ENCODE data around the gene AAK1. TPM values are rescaled to one million over a fixed set of nuclear protein-coding genes. Genes with fewer than 3 reads are reported as not detected.
"Not testable (repeated sequence)": the region's sequence is repeated elsewhere in the genome, so short reads cannot be mapped to it uniquely, and the experiment has no call there.

The AAK1 gene
- total RNA-seq, 2 experiments from 2014 or later: 114 to 115 TPM

DNA sequence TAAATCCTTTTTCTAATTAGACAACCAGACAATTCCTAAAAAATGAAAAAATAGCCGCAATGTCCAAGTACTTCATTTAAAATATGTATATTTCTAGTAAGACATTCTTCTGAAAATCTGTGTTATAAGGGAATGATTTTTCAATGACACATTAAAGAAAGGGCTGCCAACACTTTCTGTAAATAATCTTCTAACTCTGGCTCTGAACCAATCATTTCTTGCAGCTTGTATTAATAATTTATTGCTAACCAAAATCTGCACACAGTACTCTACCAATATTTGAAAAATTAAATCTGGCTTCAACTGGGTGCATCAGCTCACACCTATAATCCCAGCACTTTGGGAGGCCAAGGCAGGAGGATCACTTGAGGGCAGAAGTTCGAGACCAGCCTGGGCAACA, 214.6 kb downstream of the AAK1 start:
- ATAC-seq (no peak), DNase-seq (no peak)
- POLR2A ChIA-PET: interaction anchor here (0.7 to 2.0 kb wide), 2 partner anchors 8 to 28 kb away, joined by 3 to 9 read pairs; partner anchors contain the start of gene NFU1
- Mint-ChIP-seq H3K4me3 (no peak overlapping the region), H3K9me3 (no peaks in the 10 kb centered on the region), H3K4me1 (ENCODE audit: low read depth) (peaks cover 2% of the 10 kb centered on the region), H3K27ac (no peak overlapping the region), H3K36me3 (ENCODE audit: low read depth) (peaks cover 12% of the 10 kb centered on the region), H3K27me3 (no peaks in the 10 kb centered on the region)
- intact Hi-C loops (cut with micrococcal nuclease): no loop called here
- TF ChIP-seq, protein P1, sequence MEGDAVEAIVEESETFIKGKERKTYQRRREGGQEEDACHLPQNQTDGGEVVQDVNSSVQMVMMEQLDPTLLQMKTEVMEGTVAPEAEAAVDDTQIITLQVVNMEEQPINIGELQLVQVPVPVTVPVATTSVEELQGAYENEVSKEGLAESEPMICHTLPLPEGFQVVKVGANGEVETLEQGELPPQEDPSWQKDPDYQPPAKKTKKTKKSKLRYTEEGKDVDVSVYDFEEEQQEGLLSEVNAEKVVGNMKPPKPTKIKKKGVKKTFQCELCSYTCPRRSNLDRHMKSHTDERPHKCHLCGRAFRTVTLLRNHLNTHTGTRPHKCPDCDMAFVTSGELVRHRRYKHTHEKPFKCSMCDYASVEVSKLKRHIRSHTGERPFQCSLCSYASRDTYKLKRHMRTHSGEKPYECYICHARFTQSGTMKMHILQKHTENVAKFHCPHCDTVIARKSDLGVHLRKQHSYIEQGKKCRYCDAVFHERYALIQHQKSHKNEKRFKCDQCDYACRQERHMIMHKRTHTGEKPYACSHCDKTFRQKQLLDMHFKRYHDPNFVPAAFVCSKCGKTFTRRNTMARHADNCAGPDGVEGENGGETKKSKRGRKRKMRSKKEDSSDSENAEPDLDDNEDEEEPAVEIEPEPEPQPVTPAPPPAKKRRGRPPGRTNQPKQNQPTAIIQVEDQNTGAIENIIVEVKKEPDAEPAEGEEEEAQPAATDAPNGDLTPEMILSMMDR (IDR thresholded peaks at IDR 0.05): no peak
- CTCF ChIA-PET: interaction anchor here (1.2 kb wide), 1 partner anchor 8 kb away, joined by 4 read pairs; the partner anchor contains the start of gene NFU1

DNA sequence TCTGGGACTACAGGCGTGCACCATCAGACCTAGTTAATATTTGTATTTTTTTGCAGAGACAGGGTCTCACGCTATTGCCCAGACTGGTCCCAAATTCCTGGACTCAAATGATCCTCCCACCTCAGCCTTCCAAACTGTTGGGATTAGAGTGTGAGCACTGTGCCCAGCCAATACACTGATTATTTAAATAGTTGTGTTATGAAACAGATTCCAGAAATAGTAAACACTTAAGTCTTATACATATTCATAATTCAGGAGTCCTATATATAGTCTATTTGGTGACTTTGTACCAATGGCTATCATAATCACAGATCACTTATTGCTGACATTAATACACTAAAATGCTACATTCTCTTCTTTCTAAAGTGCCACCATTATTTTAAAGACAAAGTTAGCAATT, 219.1 kb downstream of the AAK1 start:
- ChIA-PET CTCF (no interaction called here), POLR2A (no interaction called here)
- no peak overlapping the region for H3K4me3 Mint-ChIP-seq
- TF ChIP-seq, protein P1 (IDR thresholded peaks at IDR 0.05): no peak
- peaks cover 8% of the 10 kb centered on the region for H3K4me1 Mint-ChIP-seq (ENCODE audit: low read depth)
- peaks cover 16% of the 10 kb centered on the region for H3K36me3 Mint-ChIP-seq (ENCODE audit: low read depth)
- no peaks in the 10 kb centered on the region for H3K9me3 Mint-ChIP-seq
- no peak overlapping the region for H3K27ac Mint-ChIP-seq
- DNase-seq (no peak), ATAC-seq (no peak)
- intact Hi-C loops (cut with micrococcal nuclease): no loop called here
- H3K27me3 Mint-ChIP-seq: no peaks in the 10 kb centered on the region

GRCh38 chr2:69422198-69422597, 221.3 kb downstream of the AAK1 start:
- no peak overlapping the region for H3K4me3 Mint-ChIP-seq
- H3K9me3 Mint-ChIP-seq: no peaks in the 10 kb centered on the region
- H3K4me1 Mint-ChIP-seq (ENCODE audit: low read depth): peaks cover 8% of the 10 kb centered on the region
- no peak for ATAC-seq
- DNase-seq: no peak
- ChIA-PET POLR2A (no interaction called here), CTCF (interaction anchor here (1.3 kb wide), 1 partner anchor 47 kb away, joined by 3 read pairs; no protein-coding TSS in a partner anchor)
- peaks cover 16% of the 10 kb centered on the region for H3K36me3 Mint-ChIP-seq (ENCODE audit: low read depth)
- intact Hi-C loops (cut with micrococcal nuclease): no loop called here
- TF ChIP-seq, protein P1 (IDR thresholded peaks at IDR 0.05): no peak
- H3K27me3 Mint-ChIP-seq: no peaks in the 10 kb centered on the region
- peak overlapping the region; percentile 63 for H3K27ac Mint-ChIP-seq

GRCh38 chr2:69419111-69419510, 224.4 kb downstream of the AAK1 start:
- H3K4me1 Mint-ChIP-seq (ENCODE audit: low read depth); POLR2A ChIA-PET; H3K9me3 Mint-ChIP-seq; H3K27me3 Mint-ChIP-seq; ATAC-seq; intact Hi-C loops (cut with micrococcal nuclease); DNase-seq; H3K4me3 Mint-ChIP-seq; H3K27ac Mint-ChIP-seq: not testable (repeated sequence)
- CTCF ChIA-PET: interaction anchor here (0.7 to 0.9 kb wide), 2 partner anchors 17 to 43 kb away, joined by 3 to 4 read pairs; no protein-coding TSS in a partner anchor
- H3K36me3 Mint-ChIP-seq (ENCODE audit: low read depth): peaks cover 18% of the 10 kb centered on the region

- H3K4me1 Mint-ChIP-seq (ENCODE audit: low read depth): no peaks in the 10 kb centered on the region
- H3K27me3 Mint-ChIP-seq: no peaks in the 10 kb centered on the region
Observed at GRCh38 chr2:69416147-69416546, 227.4 kb downstream of the AAK1 start.

More at GRCh38 chr2:69416147-69416546, 227.4 kb downstream of the AAK1 start:
- H3K4me3 Mint-ChIP-seq: no peak overlapping the region
- TF ChIP-seq, protein P1 (IDR thresholded peaks at IDR 0.05): no peak
- ChIA-PET CTCF (interaction anchor here (2.1 kb wide), 1 partner anchor 21 kb away, joined by 6 read pairs; the partner anchor contains the start of gene NFU1), POLR2A (no interaction called here)
- H3K9me3 Mint-ChIP-seq: no peaks in the 10 kb centered on the region
- peaks cover 15% of the 10 kb centered on the region for H3K36me3 Mint-ChIP-seq (ENCODE audit: low read depth)
- ATAC-seq (no peak), DNase-seq (no peak)
- intact Hi-C loops (cut with micrococcal nuclease): no loop called here
- no peak overlapping the region for H3K27ac Mint-ChIP-seq

Other genes with a start within 250 kb of the AAK1 start
- gene NFU1, start 206.3 kb downstream of the AAK1 start, total RNA-seq: 10 to 100 TPM; 41.0 to 46.2 TPM
- 10 to 100 TPM; 14.6 to 17.5 TPM for gene ANXA4, start 98.4 kb upstream of the AAK1 start, total RNA-seq
- gene GMCL1, start 185.9 kb upstream of the AAK1 start, total RNA-seq: 10 to 100 TPM; 18.1 to 20.4 TPM